ES-I3 (cell line): ENCODE data around the gene EXOC7.

Experiments
- H3K36me3 ChIP-seq: 2 replicates; pipeline ENCODE4 v1.6.1; 2013; ENCODE audit warnings: mild to moderate bottlenecking, low read length, control low read depth, moderate library complexity; ENCODE audit not compliant: insufficient read depth
- H3K4me1 ChIP-seq: 2 replicates; pipeline ENCODE4 v1.6.1; 2013; ENCODE audit warnings: mild to moderate bottlenecking, control low read depth, low read length; ENCODE audit not compliant: insufficient read depth
- H3K9ac ChIP-seq: 2 replicates; pipeline ENCODE4 v1.6.1; 2013; ENCODE audit warnings: low read depth, mild to moderate bottlenecking, low read length, moderate library complexity
- H3K9me3 ChIP-seq: 2 replicates; pipeline ENCODE4 v1.6.1; 2013; ENCODE audit warnings: mild to moderate bottlenecking, low read length, moderate library complexity; ENCODE audit not compliant: control insufficient read depth, insufficient read depth

EXOC7 gene

DNA sequence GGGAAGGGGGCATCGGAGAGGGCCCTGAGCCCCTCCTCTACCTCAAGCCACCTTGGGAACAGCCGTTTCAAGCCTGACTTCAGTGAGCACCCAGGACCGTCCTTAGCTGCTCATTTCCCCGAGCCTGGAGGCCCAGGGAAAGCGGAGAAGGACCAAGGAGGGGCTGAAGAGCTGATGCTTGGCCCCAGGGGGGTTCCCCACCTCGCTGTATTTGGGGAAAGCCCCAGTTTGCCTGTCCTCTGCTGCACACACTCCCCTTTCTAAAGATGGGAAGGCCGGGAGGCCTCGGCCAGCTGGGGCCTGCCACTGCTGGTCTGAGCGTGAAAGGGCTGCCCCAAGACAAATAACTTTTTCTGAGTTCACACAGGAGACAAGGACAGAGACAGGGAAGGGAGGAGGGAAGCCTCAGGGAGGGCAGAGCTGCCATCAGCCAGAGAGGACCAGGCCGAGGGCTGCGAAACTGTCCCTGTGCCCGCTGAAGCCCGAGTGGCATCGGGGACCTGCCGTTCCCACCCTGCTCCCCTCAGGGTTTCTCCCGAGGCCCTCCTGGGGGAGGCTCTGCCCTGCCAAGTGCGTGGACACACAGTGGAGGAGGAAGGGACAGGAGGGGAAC is 13.0 kb downstream of the EXOC7 start:
- H3K36me3 ChIP-seq: peaks cover 37% of the 10 kb centered on the region
- H3K9ac ChIP-seq: no peak overlapping the region
- H3K4me1 ChIP-seq: no peaks in the 10 kb centered on the region
- H3K9me3 ChIP-seq: no peaks in the 10 kb centered on the region

GRCh38 chr17:76089680-76090516 is 13.7 kb downstream of the EXOC7 start:
- Histone ChIP-seq H3K4me1 (no peaks in the 10 kb centered on the region), H3K9me3 (no peaks in the 10 kb centered on the region), H3K9ac (no peak overlapping the region), H3K36me3 (peaks cover 42% of the 10 kb centered on the region)

GRCh38 chr17:76088868-76089576 is 14.6 kb downstream of the EXOC7 start:
- no peaks in the 10 kb centered on the region for H3K9me3 ChIP-seq
- no peaks in the 10 kb centered on the region for H3K4me1 ChIP-seq
- no peak overlapping the region for H3K9ac ChIP-seq
- H3K36me3 ChIP-seq: peaks cover 41% of the 10 kb centered on the region

GRCh38 chr17:76088041-76088867 is 15.3 kb downstream of the EXOC7 start:
- H3K9me3 ChIP-seq: no peaks in the 10 kb centered on the region
- no peaks in the 10 kb centered on the region for H3K4me1 ChIP-seq
- H3K9ac ChIP-seq: no peak overlapping the region
- H3K36me3 ChIP-seq: peaks cover 38% of the 10 kb centered on the region

GRCh38 chr17:76087531-76087930 is 16.1 kb downstream of the EXOC7 start:
- Histone ChIP-seq H3K9me3 (no peaks in the 10 kb centered on the region), H3K9ac (no peak overlapping the region), H3K4me1 (no peaks in the 10 kb centered on the region), H3K36me3 (peaks cover 40% of the 10 kb centered on the region)

DNA sequence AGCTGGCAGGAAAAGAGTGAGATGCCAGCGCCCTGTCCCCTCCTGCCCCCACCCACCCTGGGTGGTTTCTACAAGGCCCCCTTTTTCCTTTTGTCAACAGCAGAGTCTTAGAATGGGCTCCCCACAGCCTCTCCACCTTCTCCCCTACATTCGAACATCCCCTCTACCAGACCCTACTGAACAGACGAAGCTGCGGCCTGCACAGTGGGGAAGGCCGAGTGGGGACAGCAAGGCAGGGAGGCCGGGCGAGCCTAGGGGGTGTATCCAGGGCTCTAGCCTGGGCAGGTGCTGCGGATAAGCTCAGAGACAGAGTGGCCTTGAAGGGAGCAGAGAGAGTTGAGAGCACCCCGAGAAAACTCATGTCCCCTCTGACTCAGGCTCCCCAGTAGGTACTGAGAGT is 17.2 kb downstream of the EXOC7 start:
- H3K36me3 ChIP-seq: peaks cover 37% of the 10 kb centered on the region

DNA sequence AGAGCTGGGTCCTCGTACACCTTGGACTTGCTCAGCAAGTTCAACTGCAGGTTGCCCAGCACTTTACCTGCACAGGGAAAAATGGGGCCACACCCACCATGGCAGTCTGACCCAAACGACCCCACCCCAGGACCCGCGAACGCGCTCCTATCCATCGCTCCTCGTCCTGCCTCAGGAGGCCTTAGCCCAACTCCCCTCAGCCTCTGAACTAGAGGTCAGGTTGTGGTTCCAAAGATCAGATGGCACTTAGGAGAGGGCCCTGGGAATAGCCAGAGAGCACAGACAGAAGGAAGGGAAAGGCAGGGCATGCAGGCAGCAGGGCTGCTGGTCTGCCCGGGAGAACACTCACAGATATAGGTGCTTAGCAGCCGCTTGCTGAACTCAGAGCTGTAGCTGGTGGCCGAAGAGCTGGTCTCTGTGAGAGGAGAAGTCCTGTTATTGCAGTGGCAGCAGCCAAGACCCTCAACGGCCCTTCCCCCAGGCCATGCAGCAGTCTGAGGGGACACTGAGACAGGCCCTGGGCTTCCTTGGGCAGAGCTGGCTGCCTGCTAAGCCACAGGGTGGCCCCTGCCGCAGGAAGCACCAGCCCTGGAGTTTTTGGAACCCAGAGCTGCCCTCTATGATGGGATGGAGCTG is 17.7 kb downstream of the EXOC7 start:
- H3K9me3 ChIP-seq: no peaks in the 10 kb centered on the region
- no peak overlapping the region for H3K9ac ChIP-seq
- H3K4me1 ChIP-seq: peaks cover 3% of the 10 kb centered on the region; the same call in 1 of the 2 replicates
- H3K36me3 ChIP-seq: peaks cover 37% of the 10 kb centered on the region

More for the DNA sequence above, 17.2 kb downstream of the EXOC7 start:
- Histone ChIP-seq H3K4me1 (no peaks in the 10 kb centered on the region; the same call in 1 of the 2 replicates), H3K9ac (no peak overlapping the region), H3K9me3 (no peaks in the 10 kb centered on the region)

GRCh38 chr17:76085066-76085730 is 18.4 kb downstream of the EXOC7 start:
- Histone ChIP-seq H3K4me1 (peaks cover 8% of the 10 kb centered on the region; the same call in 1 of the 2 replicates), H3K9me3 (no peaks in the 10 kb centered on the region), H3K36me3 (peaks cover 37% of the 10 kb centered on the region), H3K9ac (no peak overlapping the region)

- H3K9ac ChIP-seq: no peak overlapping the region
- no peaks in the 10 kb centered on the region for H3K9me3 ChIP-seq
- peaks cover 16% of the 10 kb centered on the region; the same call in 1 of the 2 replicates for H3K4me1 ChIP-seq
- peaks cover 34% of the 10 kb centered on the region for H3K36me3 ChIP-seq
Observed at GRCh38 chr17:76083536-76084182, 19.9 kb downstream of the EXOC7 start.

DNA sequence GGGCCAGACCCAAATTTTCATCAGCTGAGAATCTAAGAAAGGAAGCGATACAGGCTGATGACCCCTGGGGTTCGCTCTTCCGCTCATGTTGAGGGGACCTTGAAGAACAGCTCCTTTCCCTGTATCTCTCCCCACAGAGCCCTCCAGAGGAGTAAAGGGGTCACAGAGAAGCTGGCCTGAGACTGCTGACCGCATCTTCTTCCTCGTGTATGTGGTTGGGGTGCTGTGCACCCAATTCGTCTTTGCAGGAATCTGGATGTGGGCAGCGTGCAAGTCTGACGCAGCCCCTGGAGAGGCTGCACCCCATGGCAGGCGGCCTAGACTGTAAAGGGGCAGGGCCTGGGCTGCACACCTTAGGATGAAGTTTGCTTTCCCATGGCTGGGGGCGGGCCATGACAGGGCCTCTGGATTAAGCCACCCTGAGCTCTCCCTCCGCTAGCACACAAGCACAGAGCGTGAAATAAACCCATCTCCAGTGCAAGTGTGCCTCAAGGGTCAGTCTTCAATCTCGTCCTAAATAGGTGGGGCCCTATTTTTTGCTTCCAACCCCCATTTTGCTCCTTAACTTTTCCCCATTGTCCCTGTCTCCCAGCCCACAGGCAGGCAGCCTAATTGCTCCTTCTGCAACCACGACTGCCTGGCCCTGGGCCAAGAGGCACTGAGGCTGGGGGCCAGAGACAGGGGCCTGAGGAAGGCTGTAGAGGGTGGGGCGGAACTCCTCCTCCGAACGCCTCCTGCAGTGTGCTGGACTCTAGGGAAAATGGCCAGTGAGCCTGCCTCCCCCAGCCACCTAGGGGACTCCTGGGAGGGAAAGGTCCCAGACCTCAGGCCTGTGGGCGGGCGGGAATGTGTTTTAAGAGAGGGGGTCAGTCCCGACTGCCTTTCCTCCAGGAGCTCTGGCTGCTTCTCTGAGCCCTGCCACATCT is 21.0 kb downstream of the EXOC7 start:
- H3K9me3 ChIP-seq: no peaks in the 10 kb centered on the region
- peaks cover 28% of the 10 kb centered on the region for H3K36me3 ChIP-seq
- H3K4me1 ChIP-seq: peaks cover 16% of the 10 kb centered on the region; the same call in 1 of the 2 replicates
- no peak overlapping the region for H3K9ac ChIP-seq

- H3K9me3 ChIP-seq: no peaks in the 10 kb centered on the region
- H3K36me3 ChIP-seq: peaks cover 23% of the 10 kb centered on the region
- H3K9ac ChIP-seq: no peak overlapping the region
- peaks cover 16% of the 10 kb centered on the region; the same call in 1 of the 2 replicates for H3K4me1 ChIP-seq
Observed at GRCh38 chr17:76081295-76082210, 22.0 kb downstream of the EXOC7 start.
